HepG2 (cell line): ENCODE measurements around the gene SLC45A2. TPM values are rescaled to one million over a fixed set of nuclear protein-coding genes. Genes with fewer than 3 reads are reported as not detected.
"Not testable (repeated sequence)": the region's sequence is repeated elsewhere in the genome, so short reads cannot be mapped to it uniquely, and the experiment has no call there.

ENCODE experiments used
- ATAC-seq: fragments of 200-7000 bp; cut with Tn5 transposase; 3 replicates; pipeline ENCODE4 v1.9.1; 2020; ENCODE audit warnings: mild to moderate bottlenecking, moderate library complexity
- BruUV-seq: library from RNA; stranded (reverse); fragments of 400-500 nt; replicated peaks from 2 replicates; lab custom pipeline; 2021; lab: Mats Ljungman, UMichigan
- CTCF ChIA-PET: fragments of 300-600 bp; formaldehyde crosslinking; extraction: SDS; loops from one replicate; lab custom pipeline; 2021; ENCODE audit warnings: low total read pairs, inconsistent platforms, low intra/inter-chr PET ratio; lab: Yijun Ruan, JAX
- POLR2A ChIA-PET: fragments of 350-600 bp; sonication (Branson Sonifier 250); formaldehyde crosslinking; loops from one replicate; lab custom pipeline; 2020; ENCODE audit warnings: antibody characterized with exemption, inconsistent platforms; lab: Yijun Ruan, JAX
- DNase-seq: peaks from one replicate; pipeline ENCODE4 v3.0.0-alpha.2; 2015; ENCODE audit warnings: low spot score
- FAIRE-seq: peaks from 3 replicates; lab custom pipeline; 2011; peaks lifted over from hg19 to GRCh38; lab: Jason Lieb, UNC
- H2AFZ ChIP-seq: one replicate; pipeline ENCODE4 v1.6.1; 2011; ENCODE audit warnings: low read length, inconsistent platforms
- H3K27ac ChIP-seq: fragments of 300-600 bp; 3 replicates; pipeline ENCODE4 v1.8.0; 2011; ENCODE audit warnings: mixed run types, mild to moderate bottlenecking, mixed read lengths, low read length, inconsistent platforms; ENCODE audit not compliant: insufficient read depth; ENCODE audit errors: extremely low read length
- H3K27me3 ChIP-seq, 2 experiments: fragments of 200-600 bp in 1 of 2; 2 replicates in 1 of 2; 3 replicates in 1 of 2; pipeline versions ENCODE4 v1.6.0 to v1.8.0; 2011; ENCODE audit warnings: low read length in 2 of 2, mild to moderate bottlenecking in 2 of 2, moderate library complexity in 2 of 2, inconsistent platforms in 1 of 2; ENCODE audit not compliant: insufficient read depth in 2 of 2, control insufficient read depth in 1 of 2
- H3K36me3 ChIP-seq, 2 experiments: fragments of 200-600 bp in 1 of 2; replicated peaks in 1 of 2; 2 replicates in 1 of 2; 3 replicates in 1 of 2; pipeline versions ENCODE4 v1.5.1 to v1.8.0; 2011; ENCODE audit warnings: low read length in 2 of 2, inconsistent platforms in 1 of 2; ENCODE audit not compliant: insufficient read depth in 2 of 2, control insufficient read depth in 1 of 2
- H3K4me1 ChIP-seq: 2 replicates; pipeline ENCODE4 v1.5.1; 2012; ENCODE audit warnings: low read length, inconsistent platforms; ENCODE audit not compliant: insufficient read depth
- H3K4me2 ChIP-seq: 2 replicates; pipeline ENCODE4 v1.6.0; 2011; ENCODE audit warnings: low read depth, low read length, inconsistent platforms
- H3K4me3 ChIP-seq, 3 experiments: fragments of 200-600 bp in 1 of 3; sonication (generic), shearing (Covaris generic) in 1 of 3; replicated peaks in 1 of 3; 2 replicates each; pipeline ENCODE4 v1.5.1; 2011 to 2016; ENCODE audit warnings: low read length in 3 of 3, inconsistent platforms in 2 of 3, low read depth in 2 of 3, mild to moderate bottlenecking in 2 of 3, control low read depth in 1 of 3, mixed read lengths in 1 of 3; ENCODE audit not compliant: insufficient read depth in 1 of 3
- H3K79me2 ChIP-seq: one replicate; pipeline ENCODE4 v1.6.1; 2011; ENCODE audit warnings: low read length, inconsistent platforms; ENCODE audit not compliant: insufficient read depth
- H3K9ac ChIP-seq: 2 replicates; pipeline ENCODE4 v1.6.0; 2011; ENCODE audit warnings: mild to moderate bottlenecking, low read depth, low read length, inconsistent platforms; ENCODE audit not compliant: insufficient read depth
- H3K9me3 ChIP-seq: 2 replicates; pipeline ENCODE4 v1.5.1; 2012; ENCODE audit warnings: mild to moderate bottlenecking, low read length
- H4K20me1 ChIP-seq: 2 replicates; pipeline ENCODE4 v1.6.0; 2011; ENCODE audit warnings: inconsistent platforms, mild to moderate bottlenecking, low read length, moderate library complexity; ENCODE audit not compliant: insufficient read depth
- CREM ChIP-seq, 2 experiments: sonication (generic) in 1 of 2; formaldehyde crosslinking in 1 of 2; IDR thresholded peaks; 2 replicates each; pipeline versions ENCODE4 v1.4.0 to v1.6.1; 2016 to 2020; ENCODE audit warnings: antibody characterized with exemption in 1 of 2, mild to moderate bottlenecking in 1 of 2, missing genetic modification reagents in 1 of 2
- FOXA1 ChIP-seq, 2 experiments: fragments of 450-650 bp in 1 of 2; sonication (generic) in 1 of 2; formaldehyde crosslinking in 1 of 2; IDR thresholded peaks; 2 replicates each; pipeline versions ENCODE4 v1.4.0 to v1.6.1; 2016 to 2020; ENCODE audit warnings: missing genetic modification reagents in 1 of 2
- FOXA3 ChIP-seq: IDR thresholded peaks from 2 replicates; pipeline ENCODE4 v1.6.1; 2016; ENCODE audit warnings: missing genetic modification reagents, missing compliant biosample characterization
- NCOA2 ChIP-seq: sonication (generic); formaldehyde crosslinking; IDR thresholded peaks from 2 replicates; pipeline ENCODE4 v1.8.0; 2022; ENCODE audit warnings: inconsistent platforms
- NR2F6 ChIP-seq, 2 experiments: IDR thresholded peaks; 2 replicates each; pipeline ENCODE4 v1.6.1; 2016; ENCODE audit warnings: antibody characterized with exemption in 1 of 2, mild to moderate bottlenecking in 1 of 2
- PPARG ChIP-seq: conservative IDR thresholded peaks from 2 replicates; pipeline ENCODE4 v1.6.1; 2016; ENCODE audit warnings: missing biosample characterization, missing genetic modification reagents
- SOX6 ChIP-seq, 2 experiments: fragments of 450-650 bp in 1 of 2; sonication (generic) in 1 of 2; formaldehyde crosslinking in 1 of 2; IDR thresholded peaks; 2 replicates each; pipeline versions ENCODE4 v1.4.0 to v1.6.1; 2017 to 2020; ENCODE audit warnings: antibody characterized with exemption in 1 of 2, mild to moderate bottlenecking in 1 of 2, missing genetic modification reagents in 1 of 2
- ZNF549 ChIP-seq: sonication (generic); formaldehyde crosslinking; IDR thresholded peaks from 2 replicates; pipeline ENCODE4 v1.5.0; 2020; ENCODE audit warnings: missing genetic modification reagents
- WGBS: methylation state at CpG from one replicate; pipeline ENCODE4 v1.1.6; 2017; ENCODE audit warnings: low lambda C conversion rate; 5-methylcytosine and 5-hydroxymethylcytosine counted together
- in situ Hi-C: cut with HindIII; loops from 2 replicates; pipeline ENCODE4 v1.10.0; 2017; ENCODE audit warnings: low pct_unique_long_range_greater_than_20kb; ENCODE audit not compliant: extremely low pct_ligation_motif_present
- intact Hi-C: fragments of 100-400 bp; cut with micrococcal nuclease; formaldehyde crosslinking; loops from one replicate; pipeline ENCODE4 v1.10.0; 2022; ENCODE audit not compliant: unreplicated experiment
- polyA plus RNA-seq, 8 experiments: library from polyadenylated mRNA; depleted of rRNA in 3 of 8; stranded (reverse) in 7 of 8; unstranded in 1 of 8; fragments of >200 nt; fragmentation: Illumina TruSeq in 4 of 8; extraction: Trizol in 4 of 8; gene quantifications; 2 replicates each; pipeline versions ENCODE4 v1.2.1 to v1.2.3, GENCODE V29; 2011 to 2016; ENCODE audit warnings: low read depth in 4 of 8, missing spikeins in 1 of 8, mixed read lengths in 1 of 8; ENCODE audit not compliant: insufficient read depth in 1 of 8
- total RNA-seq, 5 experiments: library from RNA; depleted of rRNA; stranded (reverse); fragments of >200 nt; fragmentation: Illumina TruSeq; extraction: Trizol; gene quantifications; 2 replicates each; pipeline ENCODE4 v1.2.3, GENCODE V29; 2016; ENCODE audit warnings: low read depth in 1 of 5
- TF ChIP-seq, protein P1 (sequence below): IDR thresholded peaks from 2 replicates; pipeline ENCODE4 v1.6.1; 2016
- TF ChIP-seq, protein P2 (sequence below): sonication (generic); IDR thresholded peaks from 2 replicates; pipeline ENCODE4 v1.6.1; 2016; ENCODE audit warnings: low read depth, borderline replicate concordance

Gene SLC45A2
- total and polyA plus RNA-seq, 2 of the 13 experiments (the other 11 are each of a cell fraction or from before 2014, with no cell fraction given): 0.22 to 0.24 TPM

DNA sequence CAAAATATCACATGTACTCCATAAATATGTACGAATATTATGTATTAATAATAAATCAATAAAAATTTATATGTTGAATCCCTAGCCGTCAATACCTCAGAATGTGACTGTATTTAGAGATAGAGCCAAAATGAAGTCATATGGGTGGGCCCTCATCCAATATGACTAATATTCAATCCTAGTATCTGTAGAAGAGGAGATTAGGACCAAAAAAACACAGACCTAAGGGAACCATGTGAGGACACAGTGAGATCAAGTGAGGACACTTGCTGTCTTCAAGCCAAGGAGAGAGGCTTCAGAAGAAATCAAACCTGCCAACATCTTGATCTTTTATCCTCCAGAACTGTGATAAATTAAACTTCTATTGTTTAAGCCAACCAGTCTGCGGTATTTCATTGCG lies 27.0 kb upstream of the SLC45A2 start:
- Histone ChIP-seq H2AFZ (no peak overlapping the region), H3K4me1 (peaks cover 34% of the 10 kb centered on the region)
- ATAC-seq: no peak
- TF ChIP-seq ZNF549 (CRISPR knock-in tag): no peak
- TF ChIP-seq, all 625 proteins: peak for 0
- WGBS: 97% methylated on average over 4 of the region's 4 CpGs
- H3K9ac ChIP-seq: no peak overlapping the region
- CTCF ChIA-PET: no interaction called here
- in situ Hi-C loops: no loop called here
- DNase-seq: no peak
- H3K27me3 ChIP-seq: no peaks in the 10 kb centered on the region; a peak in 1 of 5 replicates
- H3K36me3 ChIP-seq: no peaks in the 10 kb centered on the region
- intact Hi-C loops: loop anchor here (2.0 kb wide), 1 partner anchor 23 kb away; no protein-coding TSS in a partner anchor
- no peaks in the 10 kb centered on the region for H4K20me1 ChIP-seq
- BruUV-seq: no TSS peak
- H3K4me3 ChIP-seq: no peak overlapping the region
- H3K9me3 ChIP-seq: no peaks in the 10 kb centered on the region
- H3K27ac ChIP-seq: no peak overlapping the region
- H3K4me2 ChIP-seq: no peak overlapping the region
- peaks cover 10% of the 10 kb centered on the region for H3K79me2 ChIP-seq
- no peak for FAIRE-seq
- POLR2A ChIA-PET: no interaction called here

DNA sequence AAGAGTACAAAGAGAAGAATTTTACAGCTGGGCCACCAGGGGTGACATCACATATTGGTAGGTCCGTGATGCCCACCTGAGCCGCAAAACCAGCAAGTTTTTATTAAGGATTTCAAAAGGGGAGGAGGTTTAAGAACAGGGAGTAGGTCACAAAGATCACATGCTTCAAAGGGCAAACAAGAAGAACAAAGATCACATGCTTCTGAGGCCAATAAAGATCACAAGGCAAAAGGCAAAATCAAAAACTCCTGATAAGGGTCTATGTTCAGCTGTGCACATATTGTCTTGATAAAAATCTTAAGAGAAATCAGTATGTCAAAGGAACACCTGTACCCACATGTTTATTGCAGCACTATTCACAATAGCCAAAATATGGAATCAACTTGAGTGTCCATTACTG lies 25.7 kb upstream of the SLC45A2 start:
- H3K9me3 ChIP-seq; H3K36me3 ChIP-seq; CTCF ChIA-PET; H3K4me3 ChIP-seq; in situ Hi-C loops; ATAC-seq; H3K27me3 ChIP-seq; FAIRE-seq; BruUV-seq; H2AFZ ChIP-seq; H3K9ac ChIP-seq; H4K20me1 ChIP-seq; TF ChIP-seq NR2F6 (CRISPR knock-in tag; IDR thresholded peaks at IDR 0.05); FOXA1 (IDR thresholded peaks at IDR 0.05); SOX6 (IDR thresholded peaks at IDR 0.05); CREM (CRISPR knock-in tag; IDR thresholded peaks at IDR 0.05): not testable (repeated sequence)
- intact Hi-C loops: loop anchor here (2.0 kb wide), 1 partner anchor 25 kb away; no protein-coding TSS in a partner anchor
- Histone ChIP-seq H3K4me2 (peak overlapping the region; percentile 35), H3K79me2 (peaks cover 14% of the 10 kb centered on the region), H3K4me1 (peaks cover 48% of the 10 kb centered on the region), H3K27ac (peak overlapping the region; percentile 24)
- POLR2A ChIA-PET: interaction anchor here (1.3 kb wide), 1 partner anchor 13 kb away, joined by 6 read pairs; no protein-coding TSS in a partner anchor
- DNase-seq: peak; percentile 45
- WGBS: 39% methylated on average over 2 of the region's 2 CpGs
- TF ChIP-seq NR2F6 (IDR thresholded peaks at IDR 0.05) (peak; percentile 54), FOXA1 (CRISPR knock-in tag; IDR thresholded peaks at IDR 0.05) (0 out of 2 replicates have a peak, but pooled peaks have one; percentile 24), SOX6 (CRISPR knock-in tag; IDR thresholded peaks at IDR 0.05) (peak; percentile 55; the same call in 1 of the 2 replicates), FOXA3 (CRISPR knock-in tag) (0 out of 2 replicates have a peak, but pooled peaks have one; percentile 14), NCOA2 (CRISPR knock-in tag) (0 out of 2 replicates have a peak, but pooled peaks have one; percentile 46), PPARG (CRISPR knock-in tag) (peak; percentile 22; the same call in 1 of the 2 replicates), CREM (IDR thresholded peaks at IDR 0.05) (peak; percentile 30; the same call in 1 of the 2 replicates)
- TF ChIP-seq, protein P1, sequence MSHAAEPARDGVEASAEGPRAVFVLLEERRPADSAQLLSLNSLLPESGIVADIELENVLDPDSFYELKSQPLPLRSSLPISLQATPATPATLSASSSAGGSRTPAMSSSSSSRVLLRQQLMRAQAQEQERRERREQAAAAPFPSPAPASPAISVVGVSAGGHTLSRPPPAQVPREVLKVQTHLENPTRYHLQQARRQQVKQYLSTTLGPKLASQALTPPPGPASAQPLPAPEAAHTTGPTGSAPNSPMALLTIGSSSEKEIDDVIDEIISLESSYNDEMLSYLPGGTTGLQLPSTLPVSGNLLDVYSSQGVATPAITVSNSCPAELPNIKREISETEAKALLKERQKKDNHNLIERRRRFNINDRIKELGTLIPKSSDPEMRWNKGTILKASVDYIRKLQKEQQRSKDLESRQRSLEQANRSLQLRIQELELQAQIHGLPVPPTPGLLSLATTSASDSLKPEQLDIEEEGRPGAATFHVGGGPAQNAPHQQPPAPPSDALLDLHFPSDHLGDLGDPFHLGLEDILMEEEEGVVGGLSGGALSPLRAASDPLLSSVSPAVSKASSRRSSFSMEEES (CRISPR knock-in tag): peak; percentile 94
- TF ChIP-seq, protein P2, sequence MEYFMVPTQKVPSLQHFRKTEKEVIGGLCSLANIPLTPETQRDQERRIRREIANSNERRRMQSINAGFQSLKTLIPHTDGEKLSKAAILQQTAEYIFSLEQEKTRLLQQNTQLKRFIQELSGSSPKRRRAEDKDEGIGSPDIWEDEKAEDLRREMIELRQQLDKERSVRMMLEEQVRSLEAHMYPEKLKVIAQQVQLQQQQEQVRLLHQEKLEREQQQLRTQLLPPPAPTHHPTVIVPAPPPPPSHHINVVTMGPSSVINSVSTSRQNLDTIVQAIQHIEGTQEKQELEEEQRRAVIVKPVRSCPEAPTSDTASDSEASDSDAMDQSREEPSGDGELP: peak; percentile 33; the same call in 1 of the 2 replicates
